CD8-positive, alpha-beta memory T cell (primary cell): ENCODE data around the gene PSME4. TPM values are rescaled to one million over a fixed set of nuclear protein-coding genes. Genes with fewer than 3 reads are reported as not detected.
A peak's percentile ranks its signal among the peaks of the same experiment; 100 is the strongest.
"Not testable (repeated sequence)": the region's sequence is repeated elsewhere in the genome, so short reads cannot be mapped to it uniquely, and the experiment has no call there.

Experiments
- CTCF ChIA-PET: fragments of 350-600 bp; sonication (Branson Sonifier 250); formaldehyde crosslinking; loops from one replicate; lab custom pipeline; 2021; ENCODE audit warnings: antibody characterized with exemption; lab: Charles Lee
- POLR2A ChIA-PET: fragments of 350-600 bp; sonication (Branson Sonifier 250); formaldehyde crosslinking; loops from one replicate; lab custom pipeline; 2021; ENCODE audit warnings: antibody characterized with exemption; lab: Charles Lee
- DNase-seq, 5 donors: peaks; one replicate each; pipeline versions ENCODE4 v3.0.0 to v3.0.0-alpha.2; 2020 to 2022; ENCODE audit warnings: mixed read lengths in 1 of 5
- H3K27ac ChIP-seq: one replicate; pipeline ENCODE4 v1.7.0; 2013; ENCODE audit warnings: low read depth, mild to moderate bottlenecking, low read length, moderate library complexity
- H3K27me3 ChIP-seq: 2 replicates; pipeline ENCODE4 v1.7.0; 2013; ENCODE audit warnings: low read length, mild to moderate bottlenecking; ENCODE audit not compliant: insufficient read depth, poor library complexity, severe bottlenecking
- H3K36me3 ChIP-seq: 2 replicates; pipeline ENCODE4 v1.7.0; 2013; ENCODE audit warnings: mild to moderate bottlenecking, low read length, moderate library complexity; ENCODE audit not compliant: insufficient read depth
- H3K4me1 ChIP-seq: 2 replicates; pipeline ENCODE4 v1.7.0; 2013; ENCODE audit warnings: mild to moderate bottlenecking, low read length, moderate library complexity; ENCODE audit not compliant: insufficient read depth
- H3K4me3 ChIP-seq: 2 replicates; pipeline ENCODE4 v1.7.0; 2013; ENCODE audit warnings: mild to moderate bottlenecking, low read length
- H3K9me3 ChIP-seq: 2 replicates; pipeline ENCODE4 v1.7.0; 2013; ENCODE audit warnings: mild to moderate bottlenecking, low read length
- H3K27ac Mint-ChIP-seq, 8 donors: one replicate each; pipeline ENCODE4 v1.8.0; 2020 to 2021; ENCODE audit warnings: mixed read lengths in 8 of 8, mild to moderate bottlenecking in 6 of 8, inconsistent platforms in 3 of 8, moderate library complexity in 3 of 8
- H3K27me3 Mint-ChIP-seq, 2 donors: one replicate each; pipeline ENCODE4 v1.8.0; 2020 to 2021; ENCODE audit warnings: mixed read lengths in 2 of 2, mild to moderate bottlenecking in 1 of 2, moderate library complexity in 1 of 2
- H3K36me3 Mint-ChIP-seq, 3 donors: one replicate each; pipeline ENCODE4 v1.8.0; 2020 to 2021; ENCODE audit warnings: mixed read lengths in 3 of 3, inconsistent platforms in 1 of 3, mild to moderate bottlenecking in 1 of 3
- H3K4me1 Mint-ChIP-seq, 3 donors: one replicate each; pipeline ENCODE4 v1.8.0; 2020 to 2021; ENCODE audit warnings: mixed read lengths in 3 of 3, inconsistent platforms in 1 of 3, mild to moderate bottlenecking in 1 of 3
- H3K4me3 Mint-ChIP-seq, 7 donors: one replicate each; pipeline ENCODE4 v1.8.0; 2020 to 2021; ENCODE audit warnings: mixed read lengths in 7 of 7, mild to moderate bottlenecking in 6 of 7, moderate library complexity in 4 of 7, inconsistent platforms in 2 of 7
- H3K9me3 Mint-ChIP-seq, 5 donors: one replicate each; pipeline ENCODE4 v1.8.0; 2020 to 2022; ENCODE audit warnings: mixed read lengths in 5 of 5, mild to moderate bottlenecking in 3 of 5, moderate library complexity in 2 of 5, inconsistent platforms in 1 of 5
- polyA plus RNA-seq: library from polyadenylated mRNA; unstranded; fragments of 300-500 nt; fragmentation: Illumina TruSeq; gene quantifications from one replicate; pipeline ENCODE4 v1.2.3, GENCODE V29; 2021
- total RNA-seq, 2 experiments: library from RNA; stranded (reverse); gene quantifications; one replicate each; pipeline ENCODE4 v1.2.3, GENCODE V29; 2021

PSME4 gene
- total and polyA plus RNA-seq, 3 experiments from 2014 or later, result 6.2 to 49.9 (median 48.0) TPM

GRCh38 chr2:53841651-53842050 is 129.1 kb downstream of the PSME4 start:
- CTCF ChIA-PET, result interaction anchor here (0.6 kb wide), 1 partner anchor 15 kb away, joined by 3 read pairs; no protein-coding TSS in a partner anchor
- H3K27me3 Mint-ChIP-seq, H3K4me3 Mint-ChIP-seq, H3K27me3 ChIP-seq, H3K27ac ChIP-seq, H3K9me3 ChIP-seq, H3K36me3 Mint-ChIP-seq, DNase-seq, H3K4me1 ChIP-seq, H3K9me3 Mint-ChIP-seq, H3K27ac Mint-ChIP-seq, H3K4me3 ChIP-seq, H3K36me3 ChIP-seq: not testable (repeated sequence)
- POLR2A ChIA-PET, result interaction anchor here (0.6 kb wide), 1 partner anchor 160 kb away, joined by 4 read pairs; no protein-coding TSS in a partner anchor
- H3K4me1 Mint-ChIP-seq, result peaks cover 6 to 12% (median 10%) of the 10 kb centered on the region in 3 donors

GRCh38 chr2:53840580-53840979 is 130.2 kb downstream of the PSME4 start:
- H3K4me3 Mint-ChIP-seq, result no peak overlapping the region
- ChIA-PET POLR2A (interaction anchor here (0.5 kb wide), 1 partner anchor 48 kb away, joined by 6 read pairs; no protein-coding TSS in a partner anchor), CTCF (no interaction called here)
- Histone ChIP-seq H3K36me3 (no peaks in the 10 kb centered on the region), H3K4me3 (no peak overlapping the region), H3K9me3 (no peaks in the 10 kb centered on the region), H3K27ac (no peak overlapping the region), H3K4me1 (no peaks in the 10 kb centered on the region), H3K27me3 (no peaks in the 10 kb centered on the region)
- peaks cover 6 to 9% (median 9%) of the 10 kb centered on the region in 3 donors for H3K4me1 Mint-ChIP-seq
- no peak for DNase-seq
- peaks cover 3 to 6% (median 4%) of the 10 kb centered on the region in 3 donors for H3K36me3 Mint-ChIP-seq
- H3K27ac Mint-ChIP-seq, result no peak overlapping the region
- H3K9me3 Mint-ChIP-seq, result no peaks in the 10 kb centered on the region
- no peaks in the 10 kb centered on the region for H3K27me3 Mint-ChIP-seq

- H3K27ac Mint-ChIP-seq, H3K4me1 Mint-ChIP-seq, H3K4me1 ChIP-seq, DNase-seq, H3K9me3 Mint-ChIP-seq, POLR2A ChIA-PET, H3K27ac ChIP-seq, CTCF ChIA-PET, H3K4me3 ChIP-seq, H3K36me3 ChIP-seq, H3K27me3 ChIP-seq, H3K4me3 Mint-ChIP-seq, H3K27me3 Mint-ChIP-seq, H3K9me3 ChIP-seq: not testable (repeated sequence)
- H3K36me3 Mint-ChIP-seq, result peaks cover 14 to 40% (median 20%) of the 10 kb centered on the region in 3 donors
Observed at GRCh38 chr2:53829980-53830290, 140.9 kb downstream of the PSME4 start.

GRCh38 chr2:53829273-53829979 is 141.4 kb downstream of the PSME4 start:
- no peak overlapping the region for H3K27ac Mint-ChIP-seq
- peaks cover 0 to 4% (median 2%) of the 10 kb centered on the region in 5 donors for H3K9me3 Mint-ChIP-seq
- Histone ChIP-seq H3K4me3 (no peak overlapping the region), H3K36me3 (no peaks in the 10 kb centered on the region), H3K27me3 (no peaks in the 10 kb centered on the region), H3K9me3 (no peaks in the 10 kb centered on the region), H3K4me1 (no peaks in the 10 kb centered on the region), H3K27ac (no peak overlapping the region)
- H3K27me3 Mint-ChIP-seq, result no peaks in the 10 kb centered on the region
- peaks cover 14 to 36% (median 17%) of the 10 kb centered on the region in 3 donors for H3K36me3 Mint-ChIP-seq
- no peaks in the 10 kb centered on the region for H3K4me1 Mint-ChIP-seq
- CTCF ChIA-PET, result no interaction called here
- POLR2A ChIA-PET, result no interaction called here
- no peak overlapping the region for H3K4me3 Mint-ChIP-seq
- no peak for DNase-seq

GRCh38 chr2:53828331-53828730 is 142.5 kb downstream of the PSME4 start:
- DNase-seq, result no peak
- Mint-ChIP-seq H3K27me3 (no peaks in the 10 kb centered on the region), H3K9me3 (peaks cover 0 to 4% (median 2%) of the 10 kb centered on the region in 5 donors), H3K4me3 (peak overlapping the region in 1 of 7 donors; percentile 45), H3K36me3 (peaks cover 11 to 27% (median 12%) of the 10 kb centered on the region in 3 donors), H3K27ac (peak overlapping the region in 1 of 8 donors; percentile 38), H3K4me1 (no peaks in the 10 kb centered on the region)
- POLR2A ChIA-PET, result interaction anchor here (0.5 kb wide), 1 partner anchor 38 kb away, joined by 3 read pairs; no protein-coding TSS in a partner anchor
- CTCF ChIA-PET, result no interaction called here
- no peak overlapping the region for H3K27ac ChIP-seq
- no peaks in the 10 kb centered on the region for H3K9me3 ChIP-seq
- H3K36me3 ChIP-seq, result no peaks in the 10 kb centered on the region
- H3K4me1 ChIP-seq, result no peaks in the 10 kb centered on the region
- no peak overlapping the region for H3K4me3 ChIP-seq
- H3K27me3 ChIP-seq, result no peaks in the 10 kb centered on the region

GRCh38 chr2:53827398-53828175 is 143.2 kb downstream of the PSME4 start:
- Histone ChIP-seq H3K4me1 (no peaks in the 10 kb centered on the region), H3K27ac (no peak overlapping the region), H3K36me3 (no peaks in the 10 kb centered on the region), H3K4me3 (no peak overlapping the region), H3K9me3 (no peaks in the 10 kb centered on the region), H3K27me3 (no peaks in the 10 kb centered on the region)
- H3K36me3 Mint-ChIP-seq, result peaks cover 8 to 23% (median 11%) of the 10 kb centered on the region in 3 donors
- peaks cover 0 to 4% (median 2%) of the 10 kb centered on the region in 5 donors for H3K9me3 Mint-ChIP-seq
- CTCF ChIA-PET, result no interaction called here
- POLR2A ChIA-PET, result interaction anchor here (0.5 kb wide), 1 partner anchor 37 kb away, joined by 3 read pairs; no protein-coding TSS in a partner anchor
- no peaks in the 10 kb centered on the region for H3K4me1 Mint-ChIP-seq
- H3K27ac Mint-ChIP-seq, result peak overlapping the region in 1 of 8 donors; percentile 63
- no peak overlapping the region for H3K4me3 Mint-ChIP-seq
- no peak for DNase-seq
- H3K27me3 Mint-ChIP-seq, result no peaks in the 10 kb centered on the region

GRCh38 chr2:53826587-53827397 is 144.0 kb downstream of the PSME4 start:
- H3K27me3 Mint-ChIP-seq, result no peaks in the 10 kb centered on the region
- H3K4me1 Mint-ChIP-seq, result no peaks in the 10 kb centered on the region
- no peaks in the 10 kb centered on the region for H3K9me3 ChIP-seq
- DNase-seq, result no peak
- ChIA-PET POLR2A (no interaction called here), CTCF (no interaction called here)
- H3K27ac Mint-ChIP-seq, result peak overlapping the region in 2 of 8 donors; percentile 17 to 32
- peaks cover 6 to 20% (median 11%) of the 10 kb centered on the region in 3 donors for H3K36me3 Mint-ChIP-seq
- no peak overlapping the region for H3K4me3 ChIP-seq
- H3K27ac ChIP-seq, result no peak overlapping the region
- no peaks in the 10 kb centered on the region for H3K4me1 ChIP-seq
- no peaks in the 10 kb centered on the region for H3K27me3 ChIP-seq
- H3K9me3 Mint-ChIP-seq, result peaks cover 0 to 4% (median 2%) of the 10 kb centered on the region in 5 donors
- no peak overlapping the region for H3K4me3 Mint-ChIP-seq
- H3K36me3 ChIP-seq, result no peaks in the 10 kb centered on the region
